K562 (cell line): ENCODE data around the gene UBL3. TPM values are rescaled to one million over a fixed set of nuclear protein-coding genes. Genes with fewer than 3 reads are reported as not detected.

Source experiments
- ATAC-seq: fragments of 200-7000 bp; cut with Tn5 transposase; 3 replicates; pipeline ENCODE4 v1.9.1; 2020; ENCODE audit warnings: moderate library complexity
- BruUV-seq: library from RNA; stranded (reverse); fragments of 400-500 nt; replicated peaks from 2 replicates; lab custom pipeline; 2021; lab: Mats Ljungman, UMichigan
- CTCF ChIA-PET: fragments of 300-600 bp; formaldehyde crosslinking; extraction: SDS; loops from one replicate; lab custom pipeline; 2021; ENCODE audit warnings: low intra/inter-chr PET ratio; lab: Yijun Ruan, JAX
- POLR2A ChIA-PET: fragments of 300-600, 350-650 bp; sonication (Branson Sonifier 250); formaldehyde crosslinking; extraction: SDS; loops from one replicate; lab custom pipeline; 2021; ENCODE audit warnings: antibody characterized with exemption, inconsistent platforms; lab: Yijun Ruan, JAX
- DNase-seq, 4 experiments: peaks; one replicate each; pipeline versions ENCODE4 v3.0.0 to v3.0.0-alpha.2; 2011 to 2018; ENCODE audit warnings: low spot score in 3 of 4, mixed read lengths in 3 of 4; ENCODE audit errors: extremely low read depth in 1 of 4
- FAIRE-seq: peaks from 2 replicates; lab custom pipeline; 2011; peaks lifted over from hg19 to GRCh38; lab: Jason Lieb, UNC
- H2AFZ ChIP-seq: 2 replicates; pipeline ENCODE4 v1.6.0; 2011; ENCODE audit warnings: low read depth, low read length, control low read depth, inconsistent platforms
- H3K27ac ChIP-seq: fragments of 200-600 bp; 3 replicates; pipeline ENCODE4 v1.8.0; 2011; ENCODE audit warnings: low read depth, mild to moderate bottlenecking, control low read depth, inconsistent platforms, low read length, moderate library complexity, mixed read lengths; ENCODE audit errors: extremely low read depth
- H3K27me3 ChIP-seq, 2 experiments: fragments of 300-600 bp in 1 of 2; 2 replicates in 1 of 2; 3 replicates in 1 of 2; pipeline versions ENCODE4 v1.6.0 to v1.8.0; 2011; ENCODE audit warnings: inconsistent platforms in 2 of 2, low read length in 2 of 2, mild to moderate bottlenecking in 1 of 2, mixed read lengths in 1 of 2, moderate library complexity in 1 of 2; ENCODE audit not compliant: control insufficient read depth in 2 of 2, insufficient read depth in 2 of 2
- H3K36me3 ChIP-seq: fragments of 300-600 bp; 3 replicates; pipeline ENCODE4 v1.8.0; 2011; ENCODE audit warnings: mild to moderate bottlenecking, low read length, inconsistent platforms; ENCODE audit not compliant: control insufficient read depth, insufficient read depth
- H3K4me1 ChIP-seq, 2 experiments: fragments of 200-600 bp in 1 of 2; replicated peaks in 1 of 2; 2 replicates in 1 of 2; 3 replicates in 1 of 2; pipeline versions ENCODE4 v1.5.1 to v1.8.0; 2011; ENCODE audit warnings: inconsistent platforms in 2 of 2, low read length in 2 of 2, mild to moderate bottlenecking in 1 of 2, mixed read lengths in 1 of 2, moderate library complexity in 1 of 2; ENCODE audit not compliant: control insufficient read depth in 2 of 2, insufficient read depth in 2 of 2
- H3K4me2 ChIP-seq: 2 replicates; pipeline ENCODE4 v1.6.1; 2011; ENCODE audit warnings: low read length, control low read depth, inconsistent platforms, mixed read lengths; ENCODE audit not compliant: insufficient read depth
- H3K4me3 ChIP-seq: fragments of 200-600 bp; sonication (generic), shearing (Covaris generic); 2 replicates; pipeline ENCODE4 v1.5.1; 2016; ENCODE audit warnings: control low read depth, inconsistent platforms
- H3K79me2 ChIP-seq: fragments of 200-600 bp; 3 replicates; pipeline ENCODE4 v1.8.0; 2011; ENCODE audit warnings: low read length, inconsistent platforms; ENCODE audit not compliant: control insufficient read depth, insufficient read depth
- H3K9ac ChIP-seq, 2 experiments: 2 replicates each; pipeline versions ENCODE4 v1.6.0 to v1.6.1; 2011; ENCODE audit warnings: low read depth in 2 of 2, low read length in 2 of 2, control low read depth in 1 of 2, inconsistent platforms in 1 of 2, mild to moderate bottlenecking in 1 of 2, mixed read lengths in 1 of 2; ENCODE audit not compliant: insufficient read depth in 1 of 2
- H3K9me1 ChIP-seq: one replicate; pipeline ENCODE4 v1.6.0; 2011; ENCODE audit warnings: inconsistent platforms, mild to moderate bottlenecking, low read length, moderate library complexity; ENCODE audit not compliant: control insufficient read depth, insufficient read depth
- H3K9me3 ChIP-seq: replicated peaks from 2 replicates; pipeline ENCODE4 v1.5.1; 2011; ENCODE audit warnings: low read depth, low read length, inconsistent platforms; ENCODE audit not compliant: control insufficient read depth, insufficient read depth
- H4K20me1 ChIP-seq: replicated peaks from 2 replicates; pipeline ENCODE4 v1.6.1; 2011; ENCODE audit warnings: low read length, inconsistent platforms, mixed read lengths; ENCODE audit not compliant: control insufficient read depth, insufficient read depth
- C11orf30 ChIP-seq: fragments of 450-650 bp; IDR thresholded peaks from 2 replicates; pipeline ENCODE4 v1.6.1; 2016; ENCODE audit warnings: low read depth, mild to moderate bottlenecking
- CUX1 ChIP-seq: fragments of 200-800 bp; sonication (Bioruptor generic); IDR thresholded peaks from 2 replicates; pipeline ENCODE4 v1.6.1; 2016; ENCODE audit warnings: missing genetic modification characterization, missing compliant biosample characterization
- CXXC5 ChIP-seq: fragments of 250-450 bp; sonication (Bioruptor Pico); IDR thresholded peaks from 2 replicates; pipeline ENCODE4 v1.8.0; 2022; ENCODE audit warnings: inconsistent platforms, mild to moderate bottlenecking, moderate library complexity
- FUS ChIP-seq: fragments of 200-400 bp; formaldehyde crosslinking; optimal IDR thresholded peaks from 2 replicates; pipeline ENCODE3; 2017; ENCODE audit warnings: low read depth, low read length
- HLTF ChIP-seq: fragments of 450-650 bp; IDR thresholded peaks from 2 replicates; pipeline ENCODE4 v1.6.1; 2016
- JUNB ChIP-seq: fragments of 450-650 bp; formaldehyde crosslinking; conservative IDR thresholded peaks from 2 replicates; pipeline ENCODE4 v1.4.0; 2020; ENCODE audit warnings: mild to moderate bottlenecking
- MEIS2 ChIP-seq: fragments of 450-650 bp; IDR thresholded peaks from 2 replicates; pipeline ENCODE4 v1.6.1; 2014; ENCODE audit warnings: mild to moderate bottlenecking; ENCODE audit not compliant: partially characterized antibody
- NFYB ChIP-seq: IDR thresholded peaks from 2 replicates; pipeline ENCODE4 v1.6.1; 2011; ENCODE audit warnings: mild to moderate bottlenecking, moderate library complexity; ENCODE audit not compliant: insufficient read length; ENCODE audit errors: extremely low read depth
- PRPF4 ChIP-seq: fragments of 200-400 bp; formaldehyde crosslinking; IDR thresholded peaks from one replicate; pipeline ENCODE4 v1.6.1; 2017; ENCODE audit warnings: low read length, low read depth, mild to moderate bottlenecking; ENCODE audit not compliant: insufficient read depth, poor library complexity, severe bottlenecking
- PTBP1 ChIP-seq: fragments of 200-400 bp; formaldehyde crosslinking; IDR thresholded peaks from 2 replicates; pipeline ENCODE4 v1.6.1; 2017; ENCODE audit warnings: low read depth, low read length
- SETDB1 ChIP-seq: IDR thresholded peaks from one replicate; pipeline ENCODE4 v1.6.1; 2012; ENCODE audit warnings: low read length, control low read depth, inconsistent platforms
- YBX1 ChIP-seq: fragments of 450-650 bp; IDR thresholded peaks from 2 replicates; pipeline ENCODE4 v1.7.1; 2016; ENCODE audit warnings: mild to moderate bottlenecking
- ZNF282 ChIP-seq: sonication (generic); formaldehyde crosslinking; IDR thresholded peaks from 2 replicates; pipeline ENCODE4 v1.8.1; 2023; ENCODE audit warnings: missing genetic modification reagents
- ZNF444 ChIP-seq: fragments of 250-450 bp; sonication (Bioruptor Pico); IDR thresholded peaks from 2 replicates; pipeline ENCODE4 v1.4.0; 2020; ENCODE audit warnings: mild to moderate bottlenecking, moderate library complexity
- WGBS: fragments of 100-300 bp; shearing (Covaris generic); methylation state at CpG from one replicate; pipeline ENCODE4 v1.1.6; 2016; ENCODE audit warnings: low coverage, mixed read lengths; ENCODE audit not compliant: insufficient coverage; ENCODE audit errors: missing lambda C conversion rate; 5-methylcytosine and 5-hydroxymethylcytosine counted together
- in situ Hi-C: fragments of 300-500 bp; cut with MboI; formaldehyde crosslinking; loops from 4 replicates; pipeline ENCODE4 v1.15.0; 2018; ENCODE audit warnings: inconsistent platforms, mixed read lengths
- intact Hi-C: fragments of 100-400 bp; cut with micrococcal nuclease; formaldehyde crosslinking; loops from 2 replicates; pipeline ENCODE4 v1.14.2; 2022
- polyA plus RNA-seq, 8 experiments: library from polyadenylated mRNA; depleted of rRNA in 4 of 8; stranded (reverse) in 5 of 8; unstranded in 3 of 8; fragments of >200 nt; fragmentation: Nextera tagmentation in 2 of 8; fragmentation: Illumina TruSeq in 1 of 8; extraction: Ambion mirVana in 2 of 8; extraction: Trizol in 1 of 8; gene quantifications; 2 replicates each; pipeline versions ENCODE4 v1.2.1 to v1.2.3, GENCODE V29; 2011 to 2014; ENCODE audit warnings: inconsistent platforms in 1 of 8, missing spikeins in 1 of 8
- total RNA-seq, 7 experiments: library from RNA; depleted of rRNA in 6 of 7; stranded (reverse); fragments of >200 nt in 6 of 7; fragmentation: Illumina TruSeq in 2 of 7; extraction: Trizol in 2 of 7; gene quantifications; 2 replicates each; pipeline versions ENCODE4 v1.2.1 to v1.2.3, GENCODE V29; 2011 to 2021; ENCODE audit warnings: low replicate concordance in 1 of 7
- TF ChIP-seq, protein P1 (sequence below): fragments of 250-450 bp; sonication (Bioruptor Pico); IDR thresholded peaks from 2 replicates; pipeline ENCODE4 v1.8.0; 2022; ENCODE audit warnings: moderate library complexity, mild to moderate bottlenecking, inconsistent platforms

The UBL3 gene
- total and polyA plus RNA-seq, 9 of the 15 experiments (the other 6 are each of a cell fraction or from before 2014, with no cell fraction given) = 0.64 to 2.4 (median 1.8) TPM

- no peak for DNase-seq
- Histone ChIP-seq H3K27ac (no peak overlapping the region), H3K79me2 (no peaks in the 10 kb centered on the region), H3K36me3 (no peaks in the 10 kb centered on the region), H3K4me2 (no peak overlapping the region), H3K9me1 (no peaks in the 10 kb centered on the region), H3K4me3 (no peak overlapping the region), H3K4me1 (no peaks in the 10 kb centered on the region), H3K9me3 (0 out of 2 replicates have a peak, but pooled peaks cover 1% of the 10 kb centered on the region), H3K9ac (no peak overlapping the region), H2AFZ (no peak overlapping the region), H4K20me1 (no peaks in the 10 kb centered on the region), H3K27me3 (peaks cover 0 to 24% of the 10 kb centered on the region in 2 experiments; a peak in 1 of 5 replicates)
- CTCF ChIA-PET = no interaction called here
- WGBS = 0% methylated on average over 1 of the region's 1 CpG
- BruUV-seq = no TSS peak
- POLR2A ChIA-PET = no interaction called here
- intact Hi-C loops = no loop called here
- FAIRE-seq = no peak
- in situ Hi-C loops = loop anchor here (25.0 kb wide), 1 partner anchor 906 kb away; the partner anchor contains the start of gene MTUS2
- no peak for ATAC-seq
- TF ChIP-seq CUX1 (CRISPR knock-in tag) = no peak
- TF ChIP-seq JUNB (CRISPR knock-in tag) = no peak
- no peak for TF ChIP-seq C11orf30
- no peak for TF ChIP-seq NFYB
- no peak for TF ChIP-seq YBX1
- TF ChIP-seq MEIS2 = no peak
- TF ChIP-seq FUS = no peak
- TF ChIP-seq ZNF444 = no peak
- TF ChIP-seq PRPF4 = no peak
- TF ChIP-seq ZNF282 (CRISPR knock-in tag) = no peak
- TF ChIP-seq CXXC5 (CRISPR knock-in tag) = no peak
- no peak for TF ChIP-seq SETDB1
- TF ChIP-seq HLTF = no peak
- no peak for TF ChIP-seq PTBP1
- TF ChIP-seq, protein P1, sequence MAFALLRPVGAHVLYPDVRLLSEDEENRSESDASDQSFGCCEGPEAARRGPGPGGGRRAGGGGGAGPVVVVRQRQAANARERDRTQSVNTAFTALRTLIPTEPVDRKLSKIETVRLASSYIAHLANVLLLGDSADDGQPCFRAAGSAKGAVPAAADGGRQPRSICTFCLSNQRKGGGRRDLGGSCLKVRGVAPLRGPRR (CRISPR knock-in tag) = no peak
These were observed 131.7 kb downstream of the UBL3 start for GRCh38 chr13:29718694-29719093.
